Liver (tissue), 9 donors: Measurements from ENCODE around the gene FECH. TPM values are rescaled to one million over a fixed set of nuclear protein-coding genes. Genes with fewer than 3 reads are reported as not detected.

Experiments
- DNase-seq: peaks from one replicate; pipeline ENCODE4 v3.0.0-alpha.2; 2017; ENCODE audit warnings: low spot score
- H3K27ac ChIP-seq, 2 donors: one replicate each; pipeline ENCODE4 v1.7.0; 2013; ENCODE audit warnings: inconsistent platforms in 2 of 2, low read length in 2 of 2, control low read depth in 1 of 2, low read depth in 1 of 2, mild to moderate bottlenecking in 1 of 2
- H3K27me3 ChIP-seq, 4 donors: one replicate each; pipeline versions ENCODE4 v1.6.1 to v1.7.0; 2013; ENCODE audit warnings: low read length in 3 of 4, inconsistent platforms in 1 of 4, mild to moderate bottlenecking in 1 of 4, moderate library complexity in 1 of 4; ENCODE audit not compliant: control insufficient read depth in 4 of 4, insufficient read depth in 4 of 4
- H3K36me3 ChIP-seq, 4 donors: one replicate each; pipeline versions ENCODE4 v1.6.1 to v1.7.0; 2013; ENCODE audit warnings: low read length in 3 of 4, mild to moderate bottlenecking in 3 of 4, low read depth in 1 of 4, moderate library complexity in 1 of 4; ENCODE audit not compliant: control insufficient read depth in 4 of 4, insufficient read depth in 3 of 4
- H3K4me1 ChIP-seq, 4 donors: one replicate each; pipeline versions ENCODE4 v1.6.1 to v1.7.0; 2013; ENCODE audit warnings: low read length in 3 of 4, mild to moderate bottlenecking in 3 of 4, moderate library complexity in 1 of 4; ENCODE audit not compliant: control insufficient read depth in 4 of 4, insufficient read depth in 4 of 4
- H3K4me3 ChIP-seq, 3 donors: one replicate each; pipeline versions ENCODE4 v1.6.1 to v1.7.0; 2013; ENCODE audit warnings: low read length in 3 of 3, control low read depth in 1 of 3, low read depth in 1 of 3, mild to moderate bottlenecking in 1 of 3
- H3K9ac ChIP-seq, 2 donors: one replicate each; pipeline ENCODE4 v1.7.0; 2013; ENCODE audit warnings: low read length in 2 of 2, mild to moderate bottlenecking in 2 of 2, moderate library complexity in 2 of 2, control low read depth in 1 of 2, low read depth in 1 of 2
- H3K9me3 ChIP-seq, 4 donors: one replicate each; pipeline versions ENCODE4 v1.6.1 to v1.7.0; 2013; ENCODE audit warnings: low read length in 3 of 4; ENCODE audit not compliant: control insufficient read depth in 4 of 4
- CTCF ChIP-seq: fragments of 150-350 bp; IDR thresholded peaks from 2 replicates; pipeline ENCODE4 v1.5.1; 2017; ENCODE audit warnings: improper control_type of control experiment, low read depth, low read length; ENCODE audit not compliant: missing input control
- FOXA1 ChIP-seq: IDR thresholded peaks from 2 replicates; pipeline ENCODE4 v1.6.1; 2016; ENCODE audit warnings: antibody characterized with exemption
- FOXA2 ChIP-seq: IDR thresholded peaks from 2 replicates; pipeline ENCODE4 v1.6.1; 2016; ENCODE audit warnings: antibody characterized with exemption
- HNF4A ChIP-seq, 2 donors: conservative IDR thresholded peaks; 2 replicates each; pipeline ENCODE4 v1.6.1; 2016; ENCODE audit warnings: antibody characterized with exemption in 2 of 2, mild to moderate bottlenecking in 2 of 2
- NR2F2 ChIP-seq: IDR thresholded peaks from 2 replicates; pipeline ENCODE4 v1.6.1; 2016; ENCODE audit warnings: antibody characterized with exemption
- RXRA ChIP-seq, 2 donors: IDR thresholded peaks; 2 replicates each; pipeline ENCODE4 v1.6.1; 2017 to 2018; ENCODE audit warnings: antibody characterized with exemption in 2 of 2, mild to moderate bottlenecking in 1 of 2
- TAF1 ChIP-seq: conservative IDR thresholded peaks from 2 replicates; pipeline ENCODE4 v1.6.1; 2016; ENCODE audit warnings: antibody characterized with exemption, mild to moderate bottlenecking
- ZBTB33 ChIP-seq: IDR thresholded peaks from 2 replicates; pipeline ENCODE4 v1.6.1; 2016; ENCODE audit warnings: antibody characterized with exemption
- WGBS: extraction: QIAGEN DNeasy Blood & Tissue Kit; methylation state at CpG from one replicate; pipeline ENCODE4 v1.1.7; 2013; 5-methylcytosine and 5-hydroxymethylcytosine counted together
- polyA plus RNA-seq, 2 donors: library from polyadenylated mRNA; stranded (reverse) in 1 of 2; unstranded in 1 of 2; fragments of 200-250 nt in 1 of 2; fragments of >200 nt in 1 of 2; fragmentation: Nextera tagmentation in 1 of 2; extraction: Ambion mirVana in 1 of 2; gene quantifications; one replicate each; pipeline versions ENCODE4 v1.2.1 to v1.2.3, GENCODE V29; 2013 to 2015
- total RNA-seq, 2 donors: library from RNA; depleted of rRNA; stranded (reverse); fragments of >200 nt; gene quantifications; one replicate each; pipeline ENCODE4 v1.2.3, GENCODE V29; 2014
- TF ChIP-seq, protein P1 (sequence below): IDR thresholded peaks from 2 replicates; pipeline ENCODE4 v1.6.1; 2016; ENCODE audit warnings: antibody characterized with exemption
- donor health status: healthy.
- donor health status: healthy.
- donor health status: healthy.
- donor health status: healthy.
- donor health status: healthy.

Gene FECH
- total and polyA plus RNA-seq, 4 donors = 13.8 to 1,262 (median 42.1) TPM

GRCh38 chr18:57538614-57539013, 47.9 kb downstream of the FECH start:
- Histone ChIP-seq H3K4me3 (no peak overlapping the region), H3K27me3 (no peaks in the 10 kb centered on the region), H3K9me3 (no peaks in the 10 kb centered on the region), H3K27ac (no peak overlapping the region), H3K36me3 (no peaks in the 10 kb centered on the region), H3K9ac (no peak overlapping the region), H3K4me1 (peaks cover 5 to 18% (median 12%) of the 10 kb centered on the region in 4 donors)
- TF ChIP-seq RXRA (IDR thresholded peaks at IDR 0.05) (peak in 1 of 2 donors; percentile 30), ZBTB33 (no peak)
- no peak for DNase-seq
- 57% methylated on average over 3 of the region's 3 CpGs for WGBS

DNA sequence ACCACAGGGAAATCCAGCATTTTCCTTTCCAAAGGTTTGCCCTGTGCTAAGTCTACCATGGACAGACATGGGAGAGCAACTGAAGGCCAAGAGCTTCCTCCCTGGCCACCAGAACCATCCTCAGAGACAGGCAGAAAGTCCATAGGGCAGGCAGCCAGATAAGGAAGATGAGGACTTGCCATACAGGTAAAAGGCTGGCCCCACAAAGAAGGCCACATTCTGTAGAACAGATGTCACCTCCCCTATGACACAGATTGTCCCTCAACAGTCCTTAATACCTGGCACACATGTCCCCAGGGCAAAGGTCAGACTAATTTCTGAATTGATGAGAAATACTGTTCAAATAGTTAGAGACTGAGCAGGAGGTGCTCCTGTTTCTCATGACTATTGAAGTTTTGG, 52.0 kb downstream of the FECH start:
- no peak for DNase-seq
- TF ChIP-seq FOXA2 (no peak), HNF4A (conservative IDR thresholded peaks at IDR 0.05) (peak; percentile 65 to 67), NR2F2 (no peak), TAF1 (no peak), RXRA (IDR thresholded peaks at IDR 0.05) (peak in 1 of 2 donors; percentile 33), FOXA1 (no peak), CTCF (no peak)
- TF ChIP-seq, protein P1, sequence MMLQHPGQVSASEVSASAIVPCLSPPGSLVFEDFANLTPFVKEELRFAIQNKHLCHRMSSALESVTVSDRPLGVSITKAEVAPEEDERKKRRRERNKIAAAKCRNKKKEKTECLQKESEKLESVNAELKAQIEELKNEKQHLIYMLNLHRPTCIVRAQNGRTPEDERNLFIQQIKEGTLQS = peak; percentile 24
- Histone ChIP-seq H3K36me3 (no peaks in the 10 kb centered on the region), H3K27ac (no peak overlapping the region), H3K4me1 (peaks cover 6 to 30% (median 21%) of the 10 kb centered on the region in 4 donors), H3K27me3 (no peaks in the 10 kb centered on the region), H3K4me3 (no peak overlapping the region), H3K9me3 (no peaks in the 10 kb centered on the region), H3K9ac (no peak overlapping the region)

GRCh38 chr18:57533868-57534510, 52.5 kb downstream of the FECH start:
- Histone ChIP-seq H3K9ac (no peak overlapping the region), H3K36me3 (no peaks in the 10 kb centered on the region), H3K27ac (no peak overlapping the region), H3K27me3 (no peaks in the 10 kb centered on the region), H3K4me1 (peaks cover 6 to 30% (median 16%) of the 10 kb centered on the region in 4 donors), H3K9me3 (no peaks in the 10 kb centered on the region), H3K4me3 (no peak overlapping the region)
- WGBS = 45% methylated on average over 4 of the region's 4 CpGs
- TF ChIP-seq NR2F2 (peak; percentile 89), FOXA1 (no peak)
- no peak for DNase-seq
